Right lobe of liver (tissue), 6 donors: ENCODE measurements around the gene CD109. TPM values are rescaled to one million over a fixed set of nuclear protein-coding genes. Genes with fewer than 3 reads are reported as not detected.
"Not testable (repeated sequence)": the region's sequence is repeated elsewhere in the genome, so short reads cannot be mapped to it uniquely, and the experiment has no call there.

Experiments used
- ATAC-seq, 4 donors: fragments of 200-7000 bp; cut with Tn5 transposase; one replicate each; pipeline ENCODE4 v1.9.1; 2020; ENCODE audit warnings: mild to moderate bottlenecking in 4 of 4, moderate library complexity in 4 of 4
- DNase-seq, 3 donors: peaks; one replicate each; pipeline ENCODE4 v3.0.0-alpha.2; 2020
- H3K27ac ChIP-seq, 3 donors: fragments of 200-600 bp; one replicate each; pipeline ENCODE4 v1.8.0; 2022
- H3K27me3 ChIP-seq, 2 donors: fragments of 200-600 bp; one replicate each; pipeline ENCODE4 v1.8.0; 2022
- H3K36me3 ChIP-seq, 4 donors: fragments of 200-600 bp; sonication (generic) in 1 of 4; one replicate each; pipeline versions ENCODE4 v1.5.1 to v1.8.0; 2017 to 2022; ENCODE audit warnings: control low read depth in 1 of 4
- H3K4me1 ChIP-seq, 4 donors: fragments of 200-600 bp; sonication (generic) in 1 of 4; one replicate each; pipeline versions ENCODE4 v1.5.1 to v1.8.0; 2017 to 2022; ENCODE audit warnings: control low read depth in 1 of 4
- H3K4me3 ChIP-seq, 3 donors: fragments of 200-600 bp; one replicate each; pipeline ENCODE4 v1.8.0; 2022
- H3K9me3 ChIP-seq, 4 donors: fragments of 200-600 bp; sonication (generic) in 1 of 4; one replicate each; pipeline versions ENCODE4 v1.5.1 to v1.8.0; 2017 to 2022; ENCODE audit warnings: control low read depth in 1 of 4
- CTCF ChIP-seq, 4 donors: fragments of 200-600 bp in 3 of 4; fragments of 450-650 bp in 1 of 4; IDR thresholded peaks; one replicate each; pipeline versions ENCODE4 v1.5.1 to v1.8.0; 2016 to 2022; ENCODE audit warnings: antibody characterized with exemption in 4 of 4, mild to moderate bottlenecking in 2 of 4
- POLR2A ChIP-seq: fragments of 450-650 bp; IDR thresholded peaks from one replicate; pipeline ENCODE4 v1.6.1; 2017; ENCODE audit warnings: antibody characterized with exemption, mild to moderate bottlenecking
- WGBS: methylation state at CpG from one replicate; pipeline ENCODE4 v1.1.6; 2018; ENCODE audit warnings: low coverage, low lambda C conversion rate; ENCODE audit not compliant: insufficient coverage; ENCODE audit errors: missing lambda C conversion rate; 5-methylcytosine and 5-hydroxymethylcytosine counted together
- intact Hi-C, 2 donors: fragments of 100-400 bp; cut with DNase I; formaldehyde crosslinking; loops; one replicate each; pipeline versions ENCODE4 v1.11.2 to v1.14.1; 2022
- total RNA-seq, 6 experiments: library from RNA; depleted of rRNA in 2 of 6; stranded (reverse); fragments of >200 nt in 2 of 6; fragmentation: NEBNext Ultra II Directional in 3 of 6; extraction: Animal tissue kit (Norgen Biotek cat#: 25700) in 3 of 6; gene quantifications; one replicate each; pipeline versions ENCODE4 v1.1.0 to v1.2.4, GENCODE V29; 2016 to 2023
- donor health status: DM: no; HTN: yes; CAD: no.
- donor health status: DM: no; HTN: no; CAD: no.
- donor health status: DM: no; HTN: no; CAD: no.
- donor health status: DM: no; HTN: yes; CAD: no.
- donor health status: DM: no; HTN: yes; CAD: no.

The CD109 gene
- total RNA-seq, 6 experiments from 2014 or later = 0.35 to 8.4 (median 2.8) TPM

- Histone ChIP-seq H3K36me3 (no peaks in the 10 kb centered on the region), H3K27me3 (no peaks in the 10 kb centered on the region), H3K4me3 (no peak overlapping the region), H3K9me3 (no peaks in the 10 kb centered on the region), H3K4me1 (no peaks in the 10 kb centered on the region), H3K27ac (no peak overlapping the region)
- intact Hi-C loops = no loop called here
- TF ChIP-seq POLR2A = no peak
- no peak for TF ChIP-seq CTCF (IDR thresholded peaks at IDR 0.05)
- ATAC-seq (no peak), DNase-seq (no peak)
- 83% methylated on average over 1 of the region's 2 CpGs for WGBS
Measured at GRCh38 chr6:73830119-73830518, 134.1 kb downstream of the CD109 start.

GRCh38 chr6:73832313-73832712, 136.3 kb downstream of the CD109 start:
- Histone ChIP-seq H3K4me3 (no peak overlapping the region), H3K27me3 (no peaks in the 10 kb centered on the region), H3K4me1 (no peaks in the 10 kb centered on the region), H3K27ac (no peak overlapping the region), H3K9me3 (no peaks in the 10 kb centered on the region), H3K36me3 (no peaks in the 10 kb centered on the region)
- DNase-seq (no peak), ATAC-seq (no peak)
- 47% methylated on average over 1 of the region's 1 CpG for WGBS
- intact Hi-C loops = no loop called here
- no peak for TF ChIP-seq CTCF (IDR thresholded peaks at IDR 0.05)

- intact Hi-C loops, H3K36me3 ChIP-seq, ATAC-seq, H3K27me3 ChIP-seq, H3K9me3 ChIP-seq, H3K4me1 ChIP-seq, H3K27ac ChIP-seq, H3K4me3 ChIP-seq, DNase-seq: not testable (repeated sequence)
Measured at GRCh38 chr6:73844696-73845095, 148.7 kb downstream of the CD109 start.

- H3K36me3 ChIP-seq, ATAC-seq, H3K4me1 ChIP-seq, DNase-seq, H3K4me3 ChIP-seq, H3K27ac ChIP-seq, H3K27me3 ChIP-seq, H3K9me3 ChIP-seq, intact Hi-C loops: not testable (repeated sequence)
- WGBS = no CpG with 5 or more reads among the region's 25 CpGs
Measured at GRCh38 chr6:73851048-73851447, 155.0 kb downstream of the CD109 start.

GRCh38 chr6:73854998-73855718, 159.2 kb downstream of the CD109 start:
- Histone ChIP-seq H3K27ac (peak overlapping the region in 1 of 3 donors; percentile 34), H3K4me3 (peak overlapping the region; percentile 1 to 43 (median 42)), H3K36me3 (no peaks in the 10 kb centered on the region), H3K27me3 (no peaks in the 10 kb centered on the region), H3K9me3 (no peaks in the 10 kb centered on the region), H3K4me1 (no peaks in the 10 kb centered on the region)
- WGBS = 2% methylated on average over 5 of the region's 5 CpGs
- ATAC-seq (peak; percentile 81 to 95 (median 92)), DNase-seq (no peak)
- TF ChIP-seq POLR2A (no peak), CTCF (IDR thresholded peaks at IDR 0.05) (peak; percentile 74 to 88 (median 80))
- intact Hi-C loops = no loop called here
